GM12878 (cell line): ENCODE measurements around the gene SPAG16.

ENCODE experiments used
- CEBPB ChIP-seq, 2 experiments: fragments of 150-350 bp in 1 of 2; IDR thresholded peaks; 2 replicates each; pipeline ENCODE4 v1.6.1; 2012 to 2014; ENCODE audit warnings: low read depth in 2 of 2, low read length in 2 of 2, borderline replicate concordance in 1 of 2, inconsistent platforms in 1 of 2
- CREB1 ChIP-seq: IDR thresholded peaks from 2 replicates; pipeline ENCODE4 v1.6.1; 2012; ENCODE audit warnings: low read depth, mild to moderate bottlenecking, inconsistent platforms
- EZH2 ChIP-seq: IDR thresholded peaks from 2 replicates; pipeline ENCODE4 v1.6.1; 2012; ENCODE audit warnings: low read depth, mild to moderate bottlenecking, control low read depth, inconsistent platforms, low read length, borderline replicate concordance; ENCODE audit not compliant: control insufficient read depth
- RCOR1 ChIP-seq: conservative IDR thresholded peaks from 2 replicates; pipeline ENCODE4 v1.6.1; 2012; ENCODE audit warnings: low read depth, low read length, improper control_type of control experiment
- RELA ChIP-seq: fragments of 450-650 bp; IDR thresholded peaks from 2 replicates; pipeline ENCODE4 v1.8.0; 2014; ENCODE audit warnings: borderline replicate concordance; ENCODE audit not compliant: partially characterized antibody
- SIN3A ChIP-seq: IDR thresholded peaks from 2 replicates; pipeline ENCODE4 v1.6.1; 2012; ENCODE audit warnings: low read depth, low read length, improper control_type of control experiment
- TAF1 ChIP-seq: IDR thresholded peaks from 2 replicates; pipeline ENCODE4 v1.6.1; 2011; ENCODE audit warnings: mild to moderate bottlenecking, low read depth, low read length, borderline replicate concordance
- TF ChIP-seq, protein P1 (sequence below), 3 experiments: IDR thresholded peaks in 2 of 3; conservative IDR thresholded peaks in 1 of 3; 2 replicates each; pipeline ENCODE4 v1.5.1; 2011; ENCODE audit warnings: low read depth in 3 of 3, low read length in 3 of 3, mild to moderate bottlenecking in 3 of 3, control low read depth in 2 of 3, moderate library complexity in 2 of 3, inconsistent platforms in 1 of 3, mixed read lengths in 1 of 3; ENCODE audit not compliant: control insufficient read depth in 2 of 3, insufficient read depth in 1 of 3; ENCODE audit errors: extremely low read depth in 1 of 3

- TF ChIP-seq CREB1, result no peak
- TF ChIP-seq, protein P1, sequence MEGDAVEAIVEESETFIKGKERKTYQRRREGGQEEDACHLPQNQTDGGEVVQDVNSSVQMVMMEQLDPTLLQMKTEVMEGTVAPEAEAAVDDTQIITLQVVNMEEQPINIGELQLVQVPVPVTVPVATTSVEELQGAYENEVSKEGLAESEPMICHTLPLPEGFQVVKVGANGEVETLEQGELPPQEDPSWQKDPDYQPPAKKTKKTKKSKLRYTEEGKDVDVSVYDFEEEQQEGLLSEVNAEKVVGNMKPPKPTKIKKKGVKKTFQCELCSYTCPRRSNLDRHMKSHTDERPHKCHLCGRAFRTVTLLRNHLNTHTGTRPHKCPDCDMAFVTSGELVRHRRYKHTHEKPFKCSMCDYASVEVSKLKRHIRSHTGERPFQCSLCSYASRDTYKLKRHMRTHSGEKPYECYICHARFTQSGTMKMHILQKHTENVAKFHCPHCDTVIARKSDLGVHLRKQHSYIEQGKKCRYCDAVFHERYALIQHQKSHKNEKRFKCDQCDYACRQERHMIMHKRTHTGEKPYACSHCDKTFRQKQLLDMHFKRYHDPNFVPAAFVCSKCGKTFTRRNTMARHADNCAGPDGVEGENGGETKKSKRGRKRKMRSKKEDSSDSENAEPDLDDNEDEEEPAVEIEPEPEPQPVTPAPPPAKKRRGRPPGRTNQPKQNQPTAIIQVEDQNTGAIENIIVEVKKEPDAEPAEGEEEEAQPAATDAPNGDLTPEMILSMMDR (IDR thresholded peaks at IDR 0.05 in 2 of 3, conservative IDR thresholded peaks at IDR 0.05 in 1 of 3; ENCODE audit: control insufficient read depth in 2 of 3, extremely low read depth in 1 of 3, insufficient read depth in 1 of 3, low read depth in 3 of 3, low read length in 3 of 3), result no peak
- TF ChIP-seq TAF1, result no peak
- TF ChIP-seq RELA, result no peak
- no peak for TF ChIP-seq EZH2
- TF ChIP-seq CEBPB (IDR thresholded peaks at IDR 0.05; ENCODE audit: borderline replicate concordance in 1 of 2, low read depth in 2 of 2, low read length in 2 of 2), result no peak
- no peak for TF ChIP-seq SIN3A
- TF ChIP-seq RCOR1, result no peak
Measured at GRCh38 chr2:214193943-214194342, 909.7 kb downstream of the SPAG16 start.
